Psoas muscle (tissue), 8 donors: ENCODE data around the gene FADS3. TPM values are rescaled to one million over a fixed set of nuclear protein-coding genes. Genes with fewer than 3 reads are reported as not detected.

Experiments used
- ATAC-seq, 4 donors: fragments of 200-7000 bp; cut with Tn5 transposase; one replicate each; pipeline ENCODE4 v1.9.1; 2020; ENCODE audit warnings: moderate library complexity in 3 of 4, mild to moderate bottlenecking in 2 of 4
- DNase-seq, 2 donors: peaks; one replicate each; pipeline ENCODE4 v3.0.0-alpha.2; 2020
- H3K27ac ChIP-seq: fragments of 200-600 bp; one replicate; pipeline ENCODE4 v1.8.0; 2022
- H3K27me3 ChIP-seq, 3 donors: fragments of 200-600 bp in 1 of 3; one replicate each; pipeline versions ENCODE4 v1.6.1 to v1.8.0; 2013 to 2022; ENCODE audit warnings: low read length in 2 of 3, mild to moderate bottlenecking in 2 of 3, moderate library complexity in 1 of 3; ENCODE audit not compliant: insufficient read depth in 3 of 3
- H3K36me3 ChIP-seq, 2 donors: fragments of 200-600 bp in 1 of 2; one replicate each; pipeline versions ENCODE4 v1.6.1 to v1.8.0; 2013 to 2022; ENCODE audit warnings: low read depth in 1 of 2, mild to moderate bottlenecking in 1 of 2, moderate library complexity in 1 of 2; ENCODE audit not compliant: insufficient read depth in 1 of 2
- H3K4me1 ChIP-seq: fragments of 200-600 bp; one replicate; pipeline ENCODE4 v1.8.0; 2022
- H3K4me3 ChIP-seq: fragments of 200-600 bp; one replicate; pipeline ENCODE4 v1.8.0; 2022; ENCODE audit warnings: mild to moderate bottlenecking
- H3K9me3 ChIP-seq: fragments of 200-600 bp; one replicate; pipeline ENCODE4 v1.8.0; 2022
- CTCF ChIP-seq: fragments of 200-600 bp; IDR thresholded peaks from one replicate; pipeline ENCODE4 v1.8.0; 2022; ENCODE audit warnings: antibody characterized with exemption
- WGBS, 3 donors: extraction: QIAGEN DNeasy Blood & Tissue Kit; methylation state at CpG; one replicate each; pipeline versions ENCODE4 v1.1.6 to v1.1.7; 2013; 5-methylcytosine and 5-hydroxymethylcytosine counted together
- intact Hi-C, 2 donors: fragments of 100-400 bp; cut with DNase I; formaldehyde crosslinking; loops; one replicate each; pipeline versions ENCODE4 v1.11.0 to v1.14.2; 2022
- polyA plus RNA-seq, 3 donors: library from polyadenylated mRNA; stranded (reverse); fragments of 200-250 nt; gene quantifications; one replicate each; pipeline ENCODE4 v1.2.3, GENCODE V29; 2013
- total RNA-seq, 4 donors: library from RNA; stranded (reverse); fragmentation: NEBNext Ultra II Directional in 2 of 4; extraction: Animal tissue kit (Norgen Biotek cat#: 25700) in 2 of 4; gene quantifications; one replicate each; pipeline versions ENCODE4 v1.2.1 to v1.2.4, GENCODE V29; 2021 to 2023
- donor health status: healthy with polysubstance abuse.
- donor health status: DM: no; HTN: no; CAD: no; lungs with moderate emphysema.
- donor health status: Bipolar disorder and iron deficiency.
- donor health status: healthy.
- donor health status: DM: yes; HTN: yes; CAD: no.
- donor health status: DM: no; HTN: no; CAD: no.
- donor health status: DM: no; HTN: no; CAD: no.
- donor health status: DM: yes; HTN: yes; CAD: no.

The FADS3 gene
- total and polyA plus RNA-seq, 7 donors: 26.5 to 392 (median 53.9) TPM

- WGBS, 3 donors: 21 to 33% (median 32%) methylated on average over 18 of the region's 18 CpGs
- Histone ChIP-seq H3K4me1 (peaks cover 7% of the 10 kb centered on the region), H3K27ac (peak overlapping the region; percentile 75), H3K9me3 (no peaks in the 10 kb centered on the region), H3K36me3 (no peaks in the 10 kb centered on the region), H3K4me3 (no peak overlapping the region), H3K27me3 (peaks cover 0 to 14% (median 4%) of the 10 kb centered on the region in 3 donors)
- no peak for TF ChIP-seq CTCF
- DNase-seq (peak; percentile 70 to 85), ATAC-seq (peak; percentile 59 to 73 (median 72))
- intact Hi-C loops: no loop called here
Measured at GRCh38 chr11:61923166-61924063, 32.1 kb upstream of the FADS3 start.

- 42 to 46% (median 43%) methylated on average over 6 of the region's 6 CpGs for WGBS, 3 donors
- TF ChIP-seq CTCF: no peak
- no peak overlapping the region for H3K4me3 ChIP-seq
- H3K4me1 ChIP-seq: peaks cover 7% of the 10 kb centered on the region
- peak; percentile 45 to 69 (median 60) for ATAC-seq
- peaks cover 0 to 22% (median 7%) of the 10 kb centered on the region in 3 donors for H3K27me3 ChIP-seq
- H3K36me3 ChIP-seq: no peaks in the 10 kb centered on the region
- H3K9me3 ChIP-seq: no peaks in the 10 kb centered on the region
- peak overlapping the region; percentile 75 for H3K27ac ChIP-seq
- intact Hi-C loops: no loop called here
- DNase-seq: peak; percentile 90
Measured at GRCh38 chr11:61922539-61922938, 31.2 kb upstream of the FADS3 start.

- no peak overlapping the region for H3K4me3 ChIP-seq
- intact Hi-C loops: no loop called here
- DNase-seq: no peak
- no peak overlapping the region for H3K27ac ChIP-seq
- WGBS, 3 donors: 90 to 94% (median 91%) methylated on average over 3 of the region's 3 CpGs
- no peaks in the 10 kb centered on the region for H3K9me3 ChIP-seq
- H3K27me3 ChIP-seq: peaks cover 0 to 23% (median 8%) of the 10 kb centered on the region in 3 donors
- TF ChIP-seq CTCF: no peak
- no peaks in the 10 kb centered on the region for H3K36me3 ChIP-seq
- peaks cover 7% of the 10 kb centered on the region for H3K4me1 ChIP-seq
- ATAC-seq: no peak
Measured at GRCh38 chr11:61921446-61921845, 30.1 kb upstream of the FADS3 start.

GRCh38 chr11:61919705-61920631 lies 28.6 kb upstream of the FADS3 start:
- no peaks in the 10 kb centered on the region for H3K9me3 ChIP-seq
- ATAC-seq: no peak
- H3K4me1 ChIP-seq: peaks cover 7% of the 10 kb centered on the region
- intact Hi-C loops: no loop called here
- DNase-seq: no peak
- H3K36me3 ChIP-seq: no peaks in the 10 kb centered on the region
- H3K27me3 ChIP-seq: peaks cover 0 to 23% (median 8%) of the 10 kb centered on the region in 3 donors
- H3K27ac ChIP-seq: peak overlapping the region; percentile 23
- no peak for TF ChIP-seq CTCF
- no peak overlapping the region for H3K4me3 ChIP-seq
- WGBS, 3 donors: 85 to 92% (median 86%) methylated on average over 11 to 13 of the region's 13 CpGs
